ENCODE measurements around the gene IL12RB1.

The IL12RB1 gene

DNA sequence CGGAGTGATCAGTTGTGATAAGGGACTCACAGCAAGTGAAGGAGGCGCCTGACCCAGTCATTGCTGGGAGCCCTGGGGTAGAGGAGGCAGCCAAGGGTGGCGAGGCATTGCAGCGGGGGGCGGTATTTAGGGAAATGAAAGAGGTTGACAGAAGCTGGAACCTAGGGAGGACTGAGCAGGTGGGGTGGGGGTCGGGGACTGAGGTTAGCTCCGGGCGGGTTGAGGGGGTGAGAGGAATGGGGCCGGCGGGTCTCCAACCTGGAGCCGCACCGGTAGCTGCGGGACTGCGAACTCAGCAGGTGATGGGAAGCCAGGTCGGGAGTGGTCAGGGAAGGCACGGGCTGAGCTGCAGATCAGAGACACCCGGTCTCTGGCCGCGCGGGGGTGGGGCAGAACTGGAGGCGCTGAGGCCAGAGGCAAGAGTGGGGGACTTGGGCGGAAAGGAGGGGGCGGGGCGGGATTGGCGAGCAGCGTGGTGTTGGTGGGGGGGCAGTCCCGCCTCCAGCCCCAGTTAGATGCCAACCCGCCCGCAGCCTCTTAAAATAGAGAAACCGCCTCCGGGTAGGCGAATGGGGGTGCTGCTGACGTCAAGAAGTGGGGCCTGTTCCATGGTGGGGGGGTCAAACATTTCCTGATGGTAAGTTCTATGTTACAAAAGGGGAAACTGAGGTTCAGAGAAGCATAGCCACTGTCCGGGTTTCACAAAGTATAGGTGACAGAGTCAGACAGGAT is 12.3 kb upstream of the IL12RB1 start:
- no peak for DNase-seq (ENCODE audit: low read depth)
- H3K4me3 ChIP-seq (ENCODE audit: control insufficient read depth, low read depth, low read length) = no peak overlapping the region
- TF ChIP-seq, protein P1, sequence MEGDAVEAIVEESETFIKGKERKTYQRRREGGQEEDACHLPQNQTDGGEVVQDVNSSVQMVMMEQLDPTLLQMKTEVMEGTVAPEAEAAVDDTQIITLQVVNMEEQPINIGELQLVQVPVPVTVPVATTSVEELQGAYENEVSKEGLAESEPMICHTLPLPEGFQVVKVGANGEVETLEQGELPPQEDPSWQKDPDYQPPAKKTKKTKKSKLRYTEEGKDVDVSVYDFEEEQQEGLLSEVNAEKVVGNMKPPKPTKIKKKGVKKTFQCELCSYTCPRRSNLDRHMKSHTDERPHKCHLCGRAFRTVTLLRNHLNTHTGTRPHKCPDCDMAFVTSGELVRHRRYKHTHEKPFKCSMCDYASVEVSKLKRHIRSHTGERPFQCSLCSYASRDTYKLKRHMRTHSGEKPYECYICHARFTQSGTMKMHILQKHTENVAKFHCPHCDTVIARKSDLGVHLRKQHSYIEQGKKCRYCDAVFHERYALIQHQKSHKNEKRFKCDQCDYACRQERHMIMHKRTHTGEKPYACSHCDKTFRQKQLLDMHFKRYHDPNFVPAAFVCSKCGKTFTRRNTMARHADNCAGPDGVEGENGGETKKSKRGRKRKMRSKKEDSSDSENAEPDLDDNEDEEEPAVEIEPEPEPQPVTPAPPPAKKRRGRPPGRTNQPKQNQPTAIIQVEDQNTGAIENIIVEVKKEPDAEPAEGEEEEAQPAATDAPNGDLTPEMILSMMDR (conservative IDR thresholded peaks at IDR 0.05; ENCODE audit: control insufficient read depth, insufficient read depth, low read depth, low read length) = no peak

DNA sequence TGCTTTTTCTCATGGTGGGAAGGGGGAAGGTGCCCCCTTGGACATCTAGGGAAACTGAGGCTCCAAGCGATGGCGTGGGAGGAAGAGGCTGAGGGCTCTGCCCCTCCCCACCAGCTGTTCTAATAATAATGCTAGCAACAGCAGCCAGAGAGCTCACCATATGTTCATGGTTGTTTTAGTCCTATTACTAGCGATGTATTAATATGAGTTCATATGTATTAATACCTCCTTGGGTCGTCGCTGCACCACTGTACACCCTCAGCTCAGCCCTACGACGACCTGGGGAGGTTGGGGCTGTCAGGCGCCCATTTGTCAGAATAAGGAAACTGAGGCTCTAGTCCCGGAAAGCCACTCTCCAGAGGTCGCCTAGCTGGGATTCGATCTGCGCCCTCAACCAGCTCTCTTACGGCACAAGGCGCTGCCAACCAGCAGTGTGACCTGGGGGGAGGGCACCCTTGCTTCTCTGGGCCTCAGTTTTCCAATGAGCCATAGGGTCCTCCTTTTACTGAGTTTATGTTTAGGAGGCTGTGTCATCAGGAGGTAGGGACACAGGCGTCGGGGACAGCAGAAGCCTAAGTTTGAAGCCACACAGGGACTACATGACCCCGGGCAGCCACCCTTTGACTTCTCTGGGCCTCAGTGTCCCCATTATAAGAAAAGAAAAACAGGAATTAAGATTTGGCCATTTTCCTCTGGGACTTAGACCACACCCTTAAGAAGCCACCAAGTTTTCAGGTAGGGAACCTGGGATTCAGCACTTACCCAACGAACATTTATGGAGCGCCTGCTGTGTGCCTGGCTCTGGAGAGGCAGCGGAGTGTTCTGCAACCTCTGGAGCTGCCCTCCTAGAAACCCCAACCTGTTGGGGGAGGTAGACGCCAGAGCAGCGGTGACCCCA is 11.5 kb upstream of the IL12RB1 start:
- H3K4me3 ChIP-seq (ENCODE audit: control insufficient read depth, low read depth, low read length) = peak overlapping the region; percentile 38
- DNase-seq (ENCODE audit: low read depth) = no peak
- TF ChIP-seq, protein P1 (conservative IDR thresholded peaks at IDR 0.05; ENCODE audit: control insufficient read depth, insufficient read depth, low read depth, low read length) = no peak

- TF ChIP-seq, protein P1 (conservative IDR thresholded peaks at IDR 0.05; ENCODE audit: control insufficient read depth, insufficient read depth, low read depth, low read length) = no peak
- H3K4me3 ChIP-seq (ENCODE audit: control insufficient read depth, low read depth, low read length) = peak within 1 kb of the TSS; percentile 38
- DNase-seq (ENCODE audit: low read depth) = peak; percentile 71
Measured at GRCh38 chr19:18097217-18097992, 10.7 kb upstream of the IL12RB1 start, which contains the start of gene MAST3. TSS of gene MAST3 (plus strand) at chr19:18097778. CDS start at chr19:18097793, 15 bp downstream.

- TF ChIP-seq, protein P1 (conservative IDR thresholded peaks at IDR 0.05; ENCODE audit: control insufficient read depth, insufficient read depth, low read depth, low read length) = no peak
- no peak overlapping the region for H3K4me3 ChIP-seq (ENCODE audit: control insufficient read depth, low read depth, low read length)
- no peak for DNase-seq (ENCODE audit: low read depth)
Measured at GRCh38 chr19:18096258-18096657, 9.5 kb upstream of the IL12RB1 start.

- DNase-seq (ENCODE audit: low read depth) = peak; percentile 60
- H3K4me3 ChIP-seq (ENCODE audit: control insufficient read depth, low read depth, low read length) = no peak overlapping the region
- TF ChIP-seq, protein P1 (conservative IDR thresholded peaks at IDR 0.05; ENCODE audit: control insufficient read depth, insufficient read depth, low read depth, low read length) = no peak
Measured at GRCh38 chr19:18093439-18094161, 6.9 kb upstream of the IL12RB1 start.

DNA sequence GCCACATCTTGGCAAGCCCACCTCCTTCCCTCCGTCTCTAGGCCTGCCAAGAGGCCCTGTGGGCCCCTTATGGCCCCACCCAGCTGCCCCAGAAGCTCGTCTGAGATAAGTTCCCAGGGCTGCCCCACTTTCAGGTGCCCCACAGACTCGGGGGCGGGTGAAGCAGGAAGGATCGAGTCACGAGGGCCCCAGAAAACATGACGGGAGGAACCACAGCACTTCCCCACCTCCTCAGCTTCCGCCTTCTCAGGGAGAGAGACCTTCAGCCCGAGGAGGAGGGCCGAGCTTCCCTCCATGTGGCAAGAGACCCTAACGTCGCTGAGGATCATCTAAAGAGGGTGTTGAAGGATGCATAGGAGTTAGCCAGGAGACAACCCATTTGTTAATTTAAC is 4.5 kb upstream of the IL12RB1 start:
- TF ChIP-seq, protein P1 (conservative IDR thresholded peaks at IDR 0.05; ENCODE audit: control insufficient read depth, insufficient read depth, low read depth, low read length) = no peak
- no peak overlapping the region for H3K4me3 ChIP-seq (ENCODE audit: control insufficient read depth, low read depth, low read length)
- no peak for DNase-seq (ENCODE audit: low read depth)
